ENCODE data around the gene TMEM74B. TPM values are rescaled to one million over a fixed set of nuclear protein-coding genes. Genes with fewer than 3 reads are reported as not detected.

TMEM74B gene
- total RNA-seq, 1 experiment from 2014 or later: 4.9 TPM

DNA sequence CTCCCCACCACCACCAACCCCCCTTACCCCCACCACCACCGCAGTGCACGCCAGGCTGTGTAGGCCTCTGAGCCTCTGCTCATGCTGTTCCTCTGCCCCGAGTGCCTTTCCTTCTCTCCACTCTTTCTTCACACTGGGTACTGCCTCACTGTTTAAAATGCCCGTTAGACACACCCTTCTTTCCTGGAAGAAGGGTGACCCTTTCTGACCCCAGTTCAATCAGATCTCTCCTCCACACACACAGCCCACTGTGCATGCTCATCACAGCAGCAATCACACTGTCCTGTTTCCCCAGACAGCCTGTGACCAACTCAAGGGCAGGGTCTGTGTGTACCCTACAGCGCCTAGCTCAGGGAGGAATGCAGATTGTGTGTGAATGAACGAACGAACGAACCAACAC lies 10.0 kb downstream of the TMEM74B start:
- no peaks in the 10 kb centered on the region for H3K27me3 ChIP-seq (ENCODE audit: insufficient read depth, low read length)
- H3K9ac ChIP-seq (ENCODE audit: extremely low read depth, insufficient read length, low read length): no peak overlapping the region
- no peak overlapping the region for H3K56ac ChIP-seq (ENCODE audit: insufficient read length, low read depth, low read length)
- H3K4me1 ChIP-seq (ENCODE audit: insufficient read depth, low read length): no peaks in the 10 kb centered on the region
- Mint-ChIP-seq H3K27me3 (ENCODE audit: low read depth) (no peaks in the 10 kb centered on the region), H3K27ac (no peak overlapping the region), H3K9me3 (no peaks in the 10 kb centered on the region; a peak in 1 of 5 replicates), H3K4me1 (peaks cover 0 to 6% of the 10 kb centered on the region in 2 experiments; a peak in 1 of 4 replicates), H3K36me3 (ENCODE audit: insufficient read depth in 1 of 3, low read depth in 3 of 3) (peaks cover 6 to 23% (median 7%) of the 10 kb centered on the region in 3 experiments; a peak in 6 of 7 replicates), H3K4me3 (no peak overlapping the region)
- no peak overlapping the region for H4K91ac ChIP-seq (ENCODE audit: insufficient read length, low read depth, low read length)
- DNase-seq: no peak
- no peak overlapping the region for H2BK15ac ChIP-seq (ENCODE audit: low read depth, low read length)
- TF ChIP-seq, protein P1, sequence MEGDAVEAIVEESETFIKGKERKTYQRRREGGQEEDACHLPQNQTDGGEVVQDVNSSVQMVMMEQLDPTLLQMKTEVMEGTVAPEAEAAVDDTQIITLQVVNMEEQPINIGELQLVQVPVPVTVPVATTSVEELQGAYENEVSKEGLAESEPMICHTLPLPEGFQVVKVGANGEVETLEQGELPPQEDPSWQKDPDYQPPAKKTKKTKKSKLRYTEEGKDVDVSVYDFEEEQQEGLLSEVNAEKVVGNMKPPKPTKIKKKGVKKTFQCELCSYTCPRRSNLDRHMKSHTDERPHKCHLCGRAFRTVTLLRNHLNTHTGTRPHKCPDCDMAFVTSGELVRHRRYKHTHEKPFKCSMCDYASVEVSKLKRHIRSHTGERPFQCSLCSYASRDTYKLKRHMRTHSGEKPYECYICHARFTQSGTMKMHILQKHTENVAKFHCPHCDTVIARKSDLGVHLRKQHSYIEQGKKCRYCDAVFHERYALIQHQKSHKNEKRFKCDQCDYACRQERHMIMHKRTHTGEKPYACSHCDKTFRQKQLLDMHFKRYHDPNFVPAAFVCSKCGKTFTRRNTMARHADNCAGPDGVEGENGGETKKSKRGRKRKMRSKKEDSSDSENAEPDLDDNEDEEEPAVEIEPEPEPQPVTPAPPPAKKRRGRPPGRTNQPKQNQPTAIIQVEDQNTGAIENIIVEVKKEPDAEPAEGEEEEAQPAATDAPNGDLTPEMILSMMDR (conservative IDR thresholded peaks at IDR 0.05): no peak
- H3K14ac ChIP-seq (ENCODE audit: insufficient read depth, low read length): no peak overlapping the region
- H3K23ac ChIP-seq (ENCODE audit: insufficient read length, low read depth, low read length): no peak overlapping the region
- H4K8ac ChIP-seq (replicated peaks; ENCODE audit: insufficient read length, low read depth, low read length): no peak overlapping the region
- no peak overlapping the region for H3K27ac ChIP-seq (ENCODE audit: insufficient read length, low read depth, low read length)
- no peak overlapping the region for H4K5ac ChIP-seq (ENCODE audit: insufficient read length, low read depth, low read length)
- H4K20me1 ChIP-seq (ENCODE audit: control insufficient read depth, insufficient read depth, insufficient read length): no peaks in the 10 kb centered on the region
- H3K79me2 ChIP-seq (ENCODE audit: insufficient read depth, low read length): no peaks in the 10 kb centered on the region
- no peak overlapping the region for H3K4me2 ChIP-seq (ENCODE audit: insufficient read depth, insufficient read length, low read length)
- H2BK5ac ChIP-seq (ENCODE audit: insufficient read length, low read length): no peak overlapping the region
- no peak overlapping the region for H2AK5ac ChIP-seq (ENCODE audit: insufficient read length, low read length)
- no CpG with 5 or more reads among the region's 8 CpGs for WGBS (ENCODE audit: extremely low coverage, insufficient read length, low lambda C conversion rate)
- no peak overlapping the region for H2AFZ ChIP-seq (ENCODE audit: low read length)
- no peak overlapping the region for H3T11ph ChIP-seq (ENCODE audit: low read length)
- H3K18ac ChIP-seq (ENCODE audit: insufficient read length, low read depth, low read length): no peak overlapping the region
- no peak overlapping the region for H2BK120ac ChIP-seq (ENCODE audit: low read depth, low read length, poor library complexity, severe bottlenecking)
- no peak overlapping the region for H2BK20ac ChIP-seq (ENCODE audit: low read depth, low read length, poor library complexity, severe bottlenecking)
- H3K79me1 ChIP-seq (ENCODE audit: insufficient read depth, low read depth, low read length, poor library complexity, severe bottlenecking): no peaks in the 10 kb centered on the region
- no peaks in the 10 kb centered on the region for H3K9me3 ChIP-seq (ENCODE audit: control insufficient read depth, low read depth, low read length)
- no peak overlapping the region for H2BK12ac ChIP-seq (ENCODE audit: insufficient read length, low read depth, low read length)
- no peak overlapping the region for H3K4ac ChIP-seq (ENCODE audit: low read depth, low read length)
- no peaks in the 10 kb centered on the region for H3K23me2 ChIP-seq (ENCODE audit: insufficient read length, low read depth, low read length, poor library complexity, severe bottlenecking)

All from H9 (cell line).